H9 (cell line): ENCODE results near the gene DBNDD1. TPM values are rescaled to one million over a fixed set of nuclear protein-coding genes. Genes with fewer than 3 reads are reported as not detected.

Source experiments
- DNase-seq: peaks from one replicate; pipeline ENCODE4 v3.0.0-alpha.2; 2017
- H2AFZ ChIP-seq: one replicate; pipeline ENCODE4 v1.6.1; 2013; ENCODE audit warnings: mild to moderate bottlenecking, low read length, control low read depth, moderate library complexity
- H2AK5ac ChIP-seq: 2 replicates; pipeline ENCODE4 v1.6.1; 2013; ENCODE audit warnings: low read length, control low read depth, mixed read lengths; ENCODE audit not compliant: insufficient read length
- H2BK120ac ChIP-seq: one replicate; pipeline ENCODE4 v1.6.1; 2013; ENCODE audit warnings: low read depth, mild to moderate bottlenecking, low read length, control low read depth, inconsistent platforms; ENCODE audit not compliant: poor library complexity, severe bottlenecking
- H2BK12ac ChIP-seq: 2 replicates; pipeline ENCODE4 v1.6.1; 2013; ENCODE audit warnings: low read length, control low read depth, mixed read lengths, low read depth; ENCODE audit not compliant: insufficient read length
- H2BK15ac ChIP-seq: 2 replicates; pipeline ENCODE4 v1.6.1; 2013; ENCODE audit warnings: low read depth, low read length, control low read depth
- H2BK20ac ChIP-seq: one replicate; pipeline ENCODE4 v1.6.1; 2013; ENCODE audit warnings: low read depth, mild to moderate bottlenecking, low read length, control low read depth, inconsistent platforms; ENCODE audit not compliant: poor library complexity, severe bottlenecking
- H2BK5ac ChIP-seq: 2 replicates; pipeline ENCODE4 v1.6.1; 2013; ENCODE audit warnings: low read length, control low read depth, mixed read lengths; ENCODE audit not compliant: insufficient read length
- H3K14ac ChIP-seq: 2 replicates; pipeline ENCODE4 v1.6.1; 2013; ENCODE audit warnings: low read length, control low read depth; ENCODE audit not compliant: insufficient read depth
- H3K18ac ChIP-seq: 2 replicates; pipeline ENCODE4 v1.6.1; 2013; ENCODE audit warnings: low read depth, mild to moderate bottlenecking, mixed read lengths, low read length, control low read depth; ENCODE audit not compliant: insufficient read length
- H3K23ac ChIP-seq: 2 replicates; pipeline ENCODE4 v1.6.1; 2013; ENCODE audit warnings: low read length, control low read depth, mixed read lengths, low read depth; ENCODE audit not compliant: insufficient read length
- H3K23me2 ChIP-seq: 2 replicates; pipeline ENCODE4 v1.6.1; 2013; ENCODE audit warnings: low read depth, mild to moderate bottlenecking, mixed read lengths, low read length, control low read depth; ENCODE audit not compliant: insufficient read length, poor library complexity, severe bottlenecking
- H3K27ac ChIP-seq: 2 replicates; pipeline ENCODE4 v1.5.1; 2013; ENCODE audit warnings: low read length, control low read depth, mixed read lengths, low read depth; ENCODE audit not compliant: insufficient read length
- H3K27me3 ChIP-seq: 2 replicates; pipeline ENCODE4 v1.6.1; 2013; ENCODE audit warnings: low read length, control low read depth, inconsistent platforms; ENCODE audit not compliant: insufficient read depth
- H3K4ac ChIP-seq: 2 replicates; pipeline ENCODE4 v1.6.1; 2013; ENCODE audit warnings: low read depth, mild to moderate bottlenecking, control low read depth, inconsistent platforms, low read length, moderate library complexity
- H3K4me1 ChIP-seq: 2 replicates; pipeline ENCODE4 v1.6.1; 2013; ENCODE audit warnings: low read length, control low read depth, inconsistent platforms; ENCODE audit not compliant: insufficient read depth
- H3K4me2 ChIP-seq: 2 replicates; pipeline ENCODE4 v1.6.1; 2013; ENCODE audit warnings: low read length, control low read depth, mixed read lengths; ENCODE audit not compliant: insufficient read length, insufficient read depth
- H3K56ac ChIP-seq: 2 replicates; pipeline ENCODE4 v1.6.1; 2013; ENCODE audit warnings: low read depth, mild to moderate bottlenecking, mixed read lengths, low read length, control low read depth; ENCODE audit not compliant: insufficient read length
- H3K79me1 ChIP-seq: 2 replicates; pipeline ENCODE4 v1.6.1; 2013; ENCODE audit warnings: low read depth, mild to moderate bottlenecking, moderate library complexity, low read length, control low read depth, inconsistent platforms; ENCODE audit not compliant: insufficient read depth, poor library complexity, severe bottlenecking
- H3K79me2 ChIP-seq: 2 replicates; pipeline ENCODE4 v1.6.1; 2013; ENCODE audit warnings: low read length, control low read depth, inconsistent platforms; ENCODE audit not compliant: insufficient read depth
- H3K9ac ChIP-seq: 2 replicates; pipeline ENCODE4 v1.6.1; 2013; ENCODE audit warnings: low read length, control low read depth, mixed read lengths; ENCODE audit not compliant: insufficient read length; ENCODE audit errors: extremely low read depth
- H3K9me3 ChIP-seq: one replicate; pipeline ENCODE4 v1.6.1; 2013; ENCODE audit warnings: low read depth, low read length, inconsistent platforms; ENCODE audit not compliant: control insufficient read depth
- H3T11ph ChIP-seq: one replicate; pipeline ENCODE4 v1.6.1; 2013; ENCODE audit warnings: mild to moderate bottlenecking, low read length, control low read depth, inconsistent platforms
- H4K20me1 ChIP-seq: one replicate; pipeline ENCODE4 v1.6.1; 2013; ENCODE audit not compliant: control insufficient read depth, insufficient read length, insufficient read depth
- H4K5ac ChIP-seq: 2 replicates; pipeline ENCODE4 v1.6.1; 2013; ENCODE audit warnings: low read depth, mild to moderate bottlenecking, mixed read lengths, low read length, control low read depth; ENCODE audit not compliant: insufficient read length
- H4K8ac ChIP-seq: replicated peaks from 2 replicates; pipeline ENCODE4 v1.6.1; 2013; ENCODE audit warnings: low read length, control low read depth, mixed read lengths, low read depth; ENCODE audit not compliant: insufficient read length
- H4K91ac ChIP-seq: 2 replicates; pipeline ENCODE4 v1.6.1; 2013; ENCODE audit warnings: low read depth, mild to moderate bottlenecking, moderate library complexity, mixed read lengths, low read length, control low read depth; ENCODE audit not compliant: insufficient read length
- H3K27ac Mint-ChIP-seq, 3 experiments: 2 replicates in 2 of 3; 3 replicates in 1 of 3; pipeline ENCODE4 v1.8.0; 2020 to 2021; ENCODE audit warnings: mixed read lengths in 3 of 3, mild to moderate bottlenecking in 1 of 3, moderate library complexity in 1 of 3
- H3K27me3 Mint-ChIP-seq: 2 replicates; pipeline ENCODE4 v1.8.0; 2021; ENCODE audit warnings: low read depth, mild to moderate bottlenecking, moderate library complexity, mixed read lengths
- H3K36me3 Mint-ChIP-seq, 3 experiments: 2 replicates in 2 of 3; 3 replicates in 1 of 3; pipeline ENCODE4 v1.8.0; 2020 to 2021; ENCODE audit warnings: low read depth in 3 of 3, mixed read lengths in 3 of 3; ENCODE audit not compliant: insufficient read depth in 1 of 3
- H3K4me1 Mint-ChIP-seq, 2 experiments: 2 replicates each; pipeline ENCODE4 v1.8.0; 2020; ENCODE audit warnings: mixed read lengths in 2 of 2
- H3K4me3 Mint-ChIP-seq, 2 experiments: 2 replicates in 1 of 2; 3 replicates in 1 of 2; pipeline ENCODE4 v1.8.0; 2020 to 2021; ENCODE audit warnings: mild to moderate bottlenecking in 2 of 2, mixed read lengths in 2 of 2, moderate library complexity in 1 of 2
- H3K9me3 Mint-ChIP-seq, 2 experiments: 2 replicates in 1 of 2; 3 replicates in 1 of 2; pipeline ENCODE4 v1.8.0; 2020; ENCODE audit warnings: mild to moderate bottlenecking in 2 of 2, mixed read lengths in 2 of 2, moderate library complexity in 1 of 2
- WGBS: extraction: QIAGEN DNeasy Blood & Tissue Kit; methylation state at CpG from one replicate; pipeline ENCODE4 v1.1.7; 2013; ENCODE audit warnings: missing lambda C conversion rate, low lambda C conversion rate, mixed read lengths; ENCODE audit not compliant: insufficient read length; ENCODE audit errors: extremely low coverage; 5-methylcytosine and 5-hydroxymethylcytosine counted together
- total RNA-seq: library from RNA; stranded (reverse); gene quantifications from 2 replicates; pipeline ENCODE4 v1.2.1, GENCODE V29; 2021
- TF ChIP-seq, protein P1 (sequence below): fragments of 200-600 bp; sonication (generic); conservative IDR thresholded peaks from 3 replicates; pipeline ENCODE4 v1.8.0; 2021; ENCODE audit warnings: antibody characterized with exemption, mild to moderate bottlenecking

Gene DBNDD1
- total RNA-seq, 1 experiment from 2014 or later: 87.3 TPM

DNA sequence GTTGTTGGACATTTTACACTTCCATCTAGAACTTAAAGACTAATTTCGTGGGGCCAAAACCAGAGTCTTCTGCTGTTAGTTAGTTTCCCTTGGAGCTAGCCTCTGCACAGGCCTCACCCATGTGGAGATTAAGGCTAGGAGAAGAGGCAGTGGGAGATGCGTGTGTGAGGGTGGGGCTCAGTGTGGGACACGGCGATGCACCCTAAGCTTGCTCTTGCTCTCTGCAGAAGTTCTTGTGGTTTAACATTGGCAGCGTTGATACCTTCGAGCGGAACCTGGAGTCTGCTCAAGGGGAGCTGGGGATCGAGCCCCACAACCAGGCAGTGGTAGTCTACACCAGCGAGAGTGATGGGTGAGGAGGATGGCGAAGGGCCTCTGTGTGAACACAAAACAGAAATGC is 34.0 kb downstream of the DBNDD1 start:
- no peak overlapping the region for H3T11ph ChIP-seq
- no peak overlapping the region for H2BK20ac ChIP-seq
- H3K27ac ChIP-seq: no peak overlapping the region
- H3K23ac ChIP-seq: no peak overlapping the region
- H3K27ac Mint-ChIP-seq: no peak overlapping the region
- no peak for DNase-seq
- H2BK5ac ChIP-seq: no peak overlapping the region
- no peaks in the 10 kb centered on the region for H3K9me3 ChIP-seq
- no peak overlapping the region for H3K4me2 ChIP-seq
- H3K14ac ChIP-seq: no peak overlapping the region
- TF ChIP-seq, protein P1, sequence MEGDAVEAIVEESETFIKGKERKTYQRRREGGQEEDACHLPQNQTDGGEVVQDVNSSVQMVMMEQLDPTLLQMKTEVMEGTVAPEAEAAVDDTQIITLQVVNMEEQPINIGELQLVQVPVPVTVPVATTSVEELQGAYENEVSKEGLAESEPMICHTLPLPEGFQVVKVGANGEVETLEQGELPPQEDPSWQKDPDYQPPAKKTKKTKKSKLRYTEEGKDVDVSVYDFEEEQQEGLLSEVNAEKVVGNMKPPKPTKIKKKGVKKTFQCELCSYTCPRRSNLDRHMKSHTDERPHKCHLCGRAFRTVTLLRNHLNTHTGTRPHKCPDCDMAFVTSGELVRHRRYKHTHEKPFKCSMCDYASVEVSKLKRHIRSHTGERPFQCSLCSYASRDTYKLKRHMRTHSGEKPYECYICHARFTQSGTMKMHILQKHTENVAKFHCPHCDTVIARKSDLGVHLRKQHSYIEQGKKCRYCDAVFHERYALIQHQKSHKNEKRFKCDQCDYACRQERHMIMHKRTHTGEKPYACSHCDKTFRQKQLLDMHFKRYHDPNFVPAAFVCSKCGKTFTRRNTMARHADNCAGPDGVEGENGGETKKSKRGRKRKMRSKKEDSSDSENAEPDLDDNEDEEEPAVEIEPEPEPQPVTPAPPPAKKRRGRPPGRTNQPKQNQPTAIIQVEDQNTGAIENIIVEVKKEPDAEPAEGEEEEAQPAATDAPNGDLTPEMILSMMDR: no peak
- no peaks in the 10 kb centered on the region for H3K79me2 ChIP-seq
- H3K79me1 ChIP-seq: no peaks in the 10 kb centered on the region
- no peak overlapping the region for H2AFZ ChIP-seq
- H3K27me3 ChIP-seq: no peaks in the 10 kb centered on the region
- no CpG with 5 or more reads among the region's 10 CpGs for WGBS
- H3K4me1 Mint-ChIP-seq: no peaks in the 10 kb centered on the region
- no peak overlapping the region for H3K9ac ChIP-seq
- no peak overlapping the region for H4K91ac ChIP-seq
- no peak overlapping the region for H3K4ac ChIP-seq
- H2BK12ac ChIP-seq: no peak overlapping the region
- H3K4me3 Mint-ChIP-seq: no peak overlapping the region
- H2BK120ac ChIP-seq: no peak overlapping the region
- H3K23me2 ChIP-seq: no peaks in the 10 kb centered on the region
- no peaks in the 10 kb centered on the region for H4K20me1 ChIP-seq
- H3K4me1 ChIP-seq: no peaks in the 10 kb centered on the region
- no peak overlapping the region for H4K8ac ChIP-seq
- H3K27me3 Mint-ChIP-seq: no peaks in the 10 kb centered on the region
- H2BK15ac ChIP-seq: no peak overlapping the region
- H3K18ac ChIP-seq: no peak overlapping the region
- H2AK5ac ChIP-seq: no peak overlapping the region
- no peak overlapping the region for H4K5ac ChIP-seq
- peaks cover 27 to 78% (median 63%) of the 10 kb centered on the region in 3 experiments; a peak in 6 of 7 replicates for H3K36me3 Mint-ChIP-seq
- no peak overlapping the region for H3K56ac ChIP-seq
- no peaks in the 10 kb centered on the region for H3K9me3 Mint-ChIP-seq
